ENCODE results near the gene CLSTN3. TPM values are rescaled to one million over a fixed set of nuclear protein-coding genes. Genes with fewer than 3 reads are reported as not detected.

CLSTN3 gene
- total RNA-seq, 1 donor from 2014 or later: 50.8 TPM

DNA sequence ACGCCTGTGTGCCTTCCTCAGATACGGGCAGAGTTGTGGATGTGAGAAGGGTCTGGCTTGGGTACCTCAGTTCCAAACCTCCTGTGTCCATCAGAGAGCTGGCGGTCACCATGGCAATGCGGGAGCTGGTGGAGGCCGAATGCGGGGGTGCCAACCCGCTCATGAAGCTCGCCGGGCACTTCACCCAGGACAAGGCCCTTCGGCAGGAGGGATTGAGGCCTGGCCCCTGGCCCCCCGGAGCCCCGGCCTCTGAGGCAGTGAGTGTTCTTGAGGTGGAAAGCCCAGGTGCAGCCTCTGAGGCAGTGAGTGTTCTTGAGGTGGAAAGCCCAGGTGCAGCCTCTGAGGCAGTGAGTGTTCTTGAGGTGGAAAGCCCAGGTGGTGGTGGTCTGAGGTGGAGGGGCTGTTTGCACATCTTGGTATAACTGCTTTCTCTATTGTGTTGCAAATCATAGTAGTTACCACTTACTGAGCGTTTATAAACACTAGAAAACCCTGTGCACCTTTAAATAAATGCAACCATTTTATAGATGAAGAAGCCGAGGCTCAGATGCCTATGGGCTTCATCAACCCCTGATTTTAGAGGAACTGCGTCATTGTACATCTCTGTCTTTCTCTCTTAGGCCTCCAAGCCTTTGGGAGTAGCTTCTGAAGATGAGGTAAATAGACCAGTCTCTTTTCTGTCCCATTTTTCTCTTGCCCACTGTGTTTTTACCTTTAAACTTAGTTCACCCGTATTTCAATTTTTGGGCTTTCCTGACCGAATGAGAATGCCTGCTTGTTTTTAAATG lies 60.3 kb downstream of the CLSTN3 start:
- peaks cover 45% of the 10 kb centered on the region for H3K4me1 Mint-ChIP-seq (ENCODE audit: low read depth)
- no peaks in the 10 kb centered on the region for H3K9me3 Mint-ChIP-seq
- no peak for DNase-seq (ENCODE audit: low spot score)
- H3K36me3 Mint-ChIP-seq (ENCODE audit: low read depth): peaks cover 28% of the 10 kb centered on the region
- peak overlapping the region; percentile 41 for H3K27ac Mint-ChIP-seq
- intact Hi-C loops (cut with micrococcal nuclease): no loop called here
- H3K4me3 Mint-ChIP-seq: peak overlapping the region; percentile 86
- H3K27me3 Mint-ChIP-seq (ENCODE audit: insufficient read depth): no peaks in the 10 kb centered on the region

- no peaks in the 10 kb centered on the region for H3K27me3 Mint-ChIP-seq (ENCODE audit: insufficient read depth)
- peaks cover 32% of the 10 kb centered on the region for H3K36me3 Mint-ChIP-seq (ENCODE audit: low read depth)
- no peak overlapping the region for H3K27ac Mint-ChIP-seq
- intact Hi-C loops (cut with micrococcal nuclease): no loop called here
- no peak for DNase-seq (ENCODE audit: low spot score)
- no peak overlapping the region for H3K4me3 Mint-ChIP-seq
- H3K4me1 Mint-ChIP-seq (ENCODE audit: low read depth): peaks cover 35% of the 10 kb centered on the region
- no peaks in the 10 kb centered on the region for H3K9me3 Mint-ChIP-seq
These were observed 63.5 kb downstream of the CLSTN3 start for GRCh38 chr12:7193674-7194073.

DNA sequence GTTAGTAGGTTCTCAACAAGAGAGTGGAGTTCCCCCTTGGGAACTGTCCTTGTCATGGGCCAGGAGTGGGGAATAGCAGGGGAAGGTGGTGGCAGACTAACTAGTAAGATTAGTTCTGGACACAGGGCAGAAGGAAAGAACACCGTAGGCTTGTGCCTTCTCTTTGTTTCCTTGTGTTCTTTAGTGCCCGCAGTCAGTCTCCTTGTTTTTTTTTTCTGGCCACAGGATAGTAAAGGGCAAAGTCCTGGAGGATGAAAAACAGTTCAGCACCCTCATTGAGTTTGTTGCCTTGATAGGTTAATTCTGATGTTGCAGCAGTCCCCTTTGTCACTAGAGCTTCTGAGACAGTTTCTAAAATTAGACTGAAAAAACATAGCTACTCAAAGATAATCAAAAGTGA lies 67.7 kb downstream of the CLSTN3 start:
- Mint-ChIP-seq H3K4me1 (ENCODE audit: low read depth) (peaks cover 19% of the 10 kb centered on the region), H3K27ac (no peak overlapping the region), H3K9me3 (no peaks in the 10 kb centered on the region), H3K36me3 (ENCODE audit: low read depth) (peaks cover 39% of the 10 kb centered on the region), H3K27me3 (ENCODE audit: insufficient read depth) (no peaks in the 10 kb centered on the region), H3K4me3 (no peak overlapping the region)
- intact Hi-C loops (cut with micrococcal nuclease): no loop called here
- no peak for DNase-seq (ENCODE audit: low spot score)

GRCh38 chr12:7203109-7203508 lies 72.9 kb downstream of the CLSTN3 start:
- H3K4me3 Mint-ChIP-seq: no peak overlapping the region
- peaks cover 53% of the 10 kb centered on the region for H3K36me3 Mint-ChIP-seq (ENCODE audit: low read depth)
- intact Hi-C loops (cut with micrococcal nuclease): no loop called here
- no peaks in the 10 kb centered on the region for H3K27me3 Mint-ChIP-seq (ENCODE audit: insufficient read depth)
- no peak overlapping the region for H3K27ac Mint-ChIP-seq
- H3K9me3 Mint-ChIP-seq: no peaks in the 10 kb centered on the region
- no peaks in the 10 kb centered on the region for H3K4me1 Mint-ChIP-seq (ENCODE audit: low read depth)
- no peak for DNase-seq (ENCODE audit: low spot score)

- no peaks in the 10 kb centered on the region for H3K9me3 Mint-ChIP-seq
- no peaks in the 10 kb centered on the region for H3K27me3 Mint-ChIP-seq (ENCODE audit: insufficient read depth)
- DNase-seq (ENCODE audit: low spot score): no peak
- peaks cover 65% of the 10 kb centered on the region for H3K36me3 Mint-ChIP-seq (ENCODE audit: low read depth)
- H3K4me1 Mint-ChIP-seq (ENCODE audit: low read depth): no peaks in the 10 kb centered on the region
- H3K27ac Mint-ChIP-seq: no peak overlapping the region
- intact Hi-C loops (cut with micrococcal nuclease): no loop called here
- no peak overlapping the region for H3K4me3 Mint-ChIP-seq
These were observed 74.9 kb downstream of the CLSTN3 start for GRCh38 chr12:7205091-7205490.

DNA sequence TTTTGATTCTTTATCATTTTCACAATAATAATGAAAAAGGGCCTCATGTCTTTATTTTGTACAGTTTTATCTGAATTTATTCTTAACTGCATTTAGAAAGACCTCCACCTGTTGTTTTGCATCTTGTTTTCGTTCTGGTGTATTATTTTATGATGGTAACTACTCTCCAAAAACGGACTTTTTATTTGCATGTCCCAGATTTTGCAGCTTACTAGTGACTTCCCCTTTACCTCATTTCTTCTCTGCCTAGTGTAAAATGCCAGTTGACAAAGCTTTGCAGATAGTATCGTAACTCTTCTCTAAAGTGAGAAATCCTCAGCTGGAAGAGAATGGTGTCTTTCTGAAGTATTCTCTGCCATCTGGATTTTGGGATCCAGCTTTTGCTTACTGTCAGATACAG lies 76.5 kb downstream of the CLSTN3 start:
- peaks cover 72% of the 10 kb centered on the region for H3K36me3 Mint-ChIP-seq (ENCODE audit: low read depth)
- intact Hi-C loops (cut with micrococcal nuclease): no loop called here
- H3K4me3 Mint-ChIP-seq: no peak overlapping the region

DNA sequence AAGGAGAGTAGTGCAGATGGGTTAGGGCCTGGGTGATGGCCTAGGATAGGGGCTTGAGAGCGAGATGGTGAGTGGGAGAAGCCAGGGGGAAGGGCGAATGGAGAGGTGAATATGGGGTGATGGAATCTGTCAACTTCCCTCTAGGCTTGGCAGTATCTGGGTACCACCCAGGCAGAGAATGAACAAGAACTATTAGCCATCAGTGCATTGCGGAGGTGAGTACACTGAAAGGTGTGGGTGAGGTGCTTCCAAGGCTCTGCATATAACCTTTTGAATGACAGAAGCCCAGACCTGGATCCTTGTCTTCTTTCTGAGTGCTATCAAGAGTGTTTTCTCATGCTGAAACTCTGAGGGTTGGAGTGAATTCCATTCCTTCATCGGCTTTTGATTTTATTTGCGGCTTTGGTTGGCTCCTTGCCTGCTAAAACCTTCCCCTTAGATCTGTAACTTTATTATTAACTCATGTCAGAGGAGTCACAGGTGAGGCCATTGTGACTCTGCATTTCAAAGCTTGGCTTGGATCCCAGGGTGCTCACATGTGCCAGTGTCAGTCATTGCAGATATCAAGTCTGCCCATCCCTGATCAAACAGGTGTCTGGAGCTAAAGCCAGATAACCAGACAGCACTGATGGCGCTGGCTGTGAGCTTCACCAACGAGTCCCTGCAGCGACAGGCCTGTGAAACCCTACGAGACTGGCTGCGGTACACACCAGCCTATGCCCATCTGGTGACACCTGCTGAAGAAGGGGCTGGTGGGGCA lies 77.9 kb downstream of the CLSTN3 start:
- Mint-ChIP-seq H3K36me3 (ENCODE audit: low read depth) (peaks cover 66% of the 10 kb centered on the region), H3K27me3 (ENCODE audit: insufficient read depth) (no peaks in the 10 kb centered on the region), H3K4me1 (ENCODE audit: low read depth) (no peaks in the 10 kb centered on the region), H3K4me3 (no peak overlapping the region), H3K9me3 (peaks cover 5% of the 10 kb centered on the region), H3K27ac (no peak overlapping the region)
- no peak for DNase-seq (ENCODE audit: low spot score)
- intact Hi-C loops (cut with micrococcal nuclease): no loop called here

More for the DNA sequence above, 76.5 kb downstream of the CLSTN3 start:
- no peak for DNase-seq (ENCODE audit: low spot score)
- H3K4me1 Mint-ChIP-seq (ENCODE audit: low read depth): no peaks in the 10 kb centered on the region
- no peaks in the 10 kb centered on the region for H3K27me3 Mint-ChIP-seq (ENCODE audit: insufficient read depth)
- no peak overlapping the region for H3K27ac Mint-ChIP-seq
- H3K9me3 Mint-ChIP-seq: no peaks in the 10 kb centered on the region

Other genes starting within 250 kb of the CLSTN3 start
- 5.3 and 5.6 TPM in 2 replicates for gene LRRC23, start 225.5 kb upstream of the CLSTN3 start, total RNA-seq
- 147 and 156 TPM in 2 replicates for gene ENO2, start 215.8 kb upstream of the CLSTN3 start, total RNA-seq
- gene ATN1, start 202.4 kb upstream of the CLSTN3 start, total RNA-seq: 70.8 and 71.2 TPM in 2 replicates
- gene RNU7-1, start 186.6 kb upstream of the CLSTN3 start, total RNA-seq: not detected in 2 replicates
- gene C12orf57, start 186.3 kb upstream of the CLSTN3 start, total RNA-seq: 190 and 197 TPM in 2 replicates
- gene PTPN6, start 179.0 kb upstream of the CLSTN3 start, total RNA-seq: 332 and 341 TPM in 2 replicates
- gene PHB2, start 159.7 kb upstream of the CLSTN3 start, total RNA-seq: 456 and 469 TPM in 2 replicates
- gene EMG1, start 159.5 kb upstream of the CLSTN3 start, total RNA-seq: 132 and 134 TPM in 2 replicates
- gene LPCAT3, start 111.9 kb upstream of the CLSTN3 start, total RNA-seq: 27.9 and 30.0 TPM in 2 replicates
- gene C1S, start 69.7 kb upstream of the CLSTN3 start, total RNA-seq: 1.6 and 2.4 TPM in 2 replicates
- gene C1R, start 37.9 kb upstream of the CLSTN3 start, total RNA-seq: 1.7 and 2.0 TPM in 2 replicates
- 21.5 and 21.8 TPM in 2 replicates for gene C1RL, start 21.2 kb upstream of the CLSTN3 start, total RNA-seq
- gene RBP5, start 1.5 kb upstream of the CLSTN3 start, total RNA-seq: 0.51 TPM in 1 of 2 replicates, not detected in the other
- gene PEX5, start 59.3 kb downstream of the CLSTN3 start, total RNA-seq: 39.9 and 42.4 TPM in 2 replicates
- gene ACSM4, start 173.7 kb downstream of the CLSTN3 start, total RNA-seq: not detected in 2 replicates

Measured in activated T-helper 1 cell treated with anti-CD3 and anti-CD28 coated beads, Interleukin-12 subunit alpha, Interleukin-12 subunit beta, Interleukin-2, Interleukin-4 antibody, amounts not matched to agents 30 ng/mL and 10 ng/mL and 1 ng/mL, durations not matched to agents 14 hours and 24 hours and 36 hours (primary cell).